ENCODE results near the gene ODR4.
"Not testable (repeated sequence)": the region's sequence is repeated elsewhere in the genome, so short reads cannot be mapped to it uniquely, and the experiment has no call there.

The ODR4 gene

DNA sequence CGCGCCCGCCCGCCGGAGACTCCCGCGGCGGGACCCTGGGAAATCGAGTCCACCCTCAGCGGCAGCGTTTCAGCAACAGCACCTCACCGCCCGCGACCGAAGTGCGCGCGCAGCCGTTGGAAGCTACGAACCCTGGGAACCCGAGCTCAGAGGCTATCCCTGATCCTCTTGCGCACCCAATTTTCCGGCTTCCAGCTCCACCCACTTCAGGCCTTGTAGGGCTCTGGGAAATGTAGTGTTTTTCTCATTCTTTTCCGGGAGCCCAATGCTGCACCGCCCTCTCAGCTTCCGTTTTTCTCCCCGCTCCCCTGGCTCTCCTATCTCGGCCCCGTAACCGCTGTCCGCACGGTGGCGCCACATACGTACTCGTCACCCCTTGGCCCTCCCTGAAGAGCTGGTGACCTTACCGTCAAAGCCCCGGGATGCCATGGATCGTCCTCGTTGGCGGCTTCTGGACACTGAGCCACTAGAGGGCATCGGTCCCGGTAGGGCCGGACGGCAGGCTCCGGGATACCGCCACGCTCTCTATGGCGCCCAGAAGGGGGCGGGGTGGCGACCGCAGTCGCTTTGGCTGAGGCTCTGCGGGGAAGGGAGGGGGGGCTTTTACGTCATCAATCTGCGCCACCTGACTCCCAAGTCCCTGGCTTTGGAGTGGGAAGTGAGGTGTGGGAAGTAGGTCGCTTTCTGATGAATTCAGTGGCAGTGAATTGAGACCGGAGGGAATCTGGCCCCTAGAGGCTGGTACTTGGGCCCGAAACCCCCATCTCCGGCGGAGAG lies at the start of gene ODR4, which contains the start of gene TPR:
Gene ODR4, plus strand, starts transcription at position 687 of the 777 bp plus-strand sequence. CDS start 3,948 bp downstream, outside the sequence.
Gene TPR, minus strand, starts transcription at position 102 of the 777 bp plus-strand sequence. CDS start 225 bp downstream, outside the sequence.
- DNase-seq (ENCODE audit: low read depth, low spot score): peak; percentile 99

DNA sequence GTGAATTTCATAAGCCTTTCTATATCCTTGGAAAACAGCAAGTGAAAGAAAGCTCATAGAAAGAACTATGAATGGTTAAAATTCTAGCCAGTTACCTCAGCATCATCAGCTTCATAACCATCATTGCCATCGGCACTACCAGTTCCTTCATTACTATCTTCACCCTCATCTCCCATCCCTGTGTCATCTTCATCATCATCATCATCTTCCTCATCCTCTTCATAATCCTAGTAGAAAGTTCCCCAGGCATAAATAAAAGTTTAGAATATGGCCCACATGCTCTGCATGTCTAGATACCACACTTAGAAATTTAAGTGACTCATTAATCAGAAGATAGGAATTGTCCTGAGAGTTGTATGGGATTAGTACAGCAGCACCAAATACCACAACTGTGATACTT lies 49.6 kb upstream of the ODR4 start:
- DNase-seq (ENCODE audit: low read depth, low spot score): no peak

DNA sequence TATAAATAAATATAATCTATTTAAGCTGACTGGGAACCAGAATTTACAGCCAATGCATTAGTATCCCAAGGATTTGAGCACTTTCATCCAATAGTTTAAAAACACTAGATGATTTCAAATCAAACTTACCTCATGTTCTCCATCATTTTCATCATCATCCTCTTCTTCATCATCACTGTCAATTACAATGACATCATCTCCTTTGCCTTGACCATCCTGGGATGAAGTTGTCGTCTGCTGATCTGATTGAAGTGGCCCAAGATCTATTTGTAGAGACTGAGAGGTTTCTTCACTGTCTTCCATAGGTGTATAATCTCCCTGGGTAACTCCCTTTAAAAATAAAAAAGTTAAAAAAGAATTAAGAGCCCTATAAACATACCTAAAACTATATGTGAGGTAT lies 48.3 kb upstream of the ODR4 start:
- no peak for DNase-seq (ENCODE audit: low read depth, low spot score)

DNA sequence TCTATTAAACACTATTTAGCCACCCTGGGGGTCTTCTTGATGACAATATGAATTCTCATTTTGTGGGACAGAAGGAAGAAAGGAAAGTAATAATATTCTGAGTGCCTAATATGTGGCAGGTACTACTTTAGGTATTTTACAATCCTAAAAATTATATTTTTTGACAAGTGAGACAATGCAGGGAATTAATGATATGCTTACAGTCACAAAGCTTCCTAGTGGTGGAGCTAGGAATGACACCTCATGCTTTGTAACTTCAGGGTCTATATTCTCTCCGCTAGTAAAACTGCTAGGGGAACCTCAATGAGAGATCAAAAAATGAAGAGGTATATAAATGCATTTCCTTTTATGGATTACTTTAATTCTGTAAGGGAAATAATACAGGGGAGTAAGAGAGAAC lies 44.9 kb upstream of the ODR4 start:
- DNase-seq (ENCODE audit: low read depth, low spot score): no peak

DNA sequence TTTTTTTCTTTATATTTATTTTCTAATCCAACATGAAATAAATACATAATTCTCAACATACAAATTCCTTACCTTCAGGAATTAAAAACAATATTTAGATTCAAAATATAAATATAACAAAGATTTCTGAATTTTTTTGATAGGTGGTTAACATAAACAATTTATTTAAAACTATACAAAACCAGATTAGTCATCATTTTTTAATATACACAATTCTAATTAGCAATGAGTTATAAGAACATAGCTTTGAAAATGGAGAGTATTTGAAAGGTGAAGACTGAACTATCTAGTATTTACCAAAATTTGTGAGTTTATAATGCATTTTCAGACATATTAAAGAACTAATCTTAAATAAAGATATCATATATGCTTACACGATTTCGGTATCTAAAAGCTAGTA lies 38.1 kb upstream of the ODR4 start:
- no peak for DNase-seq (ENCODE audit: low read depth, low spot score)

DNA sequence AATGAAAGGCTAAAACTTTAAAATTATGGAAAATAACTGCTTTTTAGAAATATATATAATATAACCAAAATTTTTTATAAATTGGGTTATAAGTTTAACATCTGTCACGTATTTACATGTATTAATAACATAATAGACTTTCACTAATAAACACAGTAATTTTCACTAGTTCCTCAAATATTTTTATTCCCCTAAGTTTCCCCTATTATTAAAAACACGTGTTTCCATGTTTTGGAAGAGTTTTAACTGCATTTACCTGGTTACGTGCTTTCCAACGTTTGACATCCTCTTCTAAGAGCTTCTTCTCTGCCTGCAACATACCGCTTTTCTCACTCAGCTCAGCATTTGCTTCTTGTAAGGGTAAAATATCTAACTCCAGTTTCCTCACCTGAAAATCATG lies 34.9 kb upstream of the ODR4 start:
- no peak for DNase-seq (ENCODE audit: low read depth, low spot score)

DNA sequence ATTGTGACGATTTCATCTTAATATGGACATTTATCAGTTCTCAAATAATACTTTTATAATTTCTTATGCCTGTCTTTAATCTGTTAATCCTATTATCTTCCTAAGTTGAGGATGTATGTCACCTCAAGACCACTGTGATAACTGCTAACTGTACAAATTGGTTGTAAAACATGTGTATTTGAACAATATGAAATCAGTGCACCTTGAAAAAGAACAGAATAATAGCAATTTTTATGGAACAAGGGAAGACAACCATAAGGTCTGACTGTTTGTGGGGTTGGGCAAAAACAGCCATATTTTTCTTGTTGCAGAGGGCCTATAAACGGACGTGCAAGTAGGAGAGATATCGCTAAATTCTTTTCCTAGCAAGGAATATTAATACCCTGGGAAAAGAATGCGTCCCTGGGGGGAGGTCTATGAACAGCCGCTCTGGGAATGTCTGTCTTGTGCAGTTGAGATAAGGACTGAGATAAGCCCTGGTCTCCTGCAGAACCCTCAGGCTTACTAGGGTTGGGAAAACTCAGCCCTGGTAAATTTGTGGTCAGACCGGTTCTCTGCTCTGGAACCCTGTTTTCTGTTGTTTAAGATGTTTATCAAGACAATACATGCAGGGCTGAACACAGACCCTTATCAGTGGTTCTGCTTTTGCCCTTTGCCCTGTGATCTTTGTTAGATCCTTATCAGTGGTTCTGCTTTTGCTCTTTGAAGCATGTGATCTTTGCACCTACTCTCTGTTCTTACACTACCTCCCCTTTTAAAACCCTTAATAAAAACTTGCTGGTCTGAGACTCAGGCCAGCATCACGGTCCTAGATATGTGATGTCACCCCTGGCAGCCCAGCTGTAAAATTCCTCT lies 27.6 kb upstream of the ODR4 start:
- DNase-seq (ENCODE audit: low read depth, low spot score): not testable (repeated sequence)

DNA sequence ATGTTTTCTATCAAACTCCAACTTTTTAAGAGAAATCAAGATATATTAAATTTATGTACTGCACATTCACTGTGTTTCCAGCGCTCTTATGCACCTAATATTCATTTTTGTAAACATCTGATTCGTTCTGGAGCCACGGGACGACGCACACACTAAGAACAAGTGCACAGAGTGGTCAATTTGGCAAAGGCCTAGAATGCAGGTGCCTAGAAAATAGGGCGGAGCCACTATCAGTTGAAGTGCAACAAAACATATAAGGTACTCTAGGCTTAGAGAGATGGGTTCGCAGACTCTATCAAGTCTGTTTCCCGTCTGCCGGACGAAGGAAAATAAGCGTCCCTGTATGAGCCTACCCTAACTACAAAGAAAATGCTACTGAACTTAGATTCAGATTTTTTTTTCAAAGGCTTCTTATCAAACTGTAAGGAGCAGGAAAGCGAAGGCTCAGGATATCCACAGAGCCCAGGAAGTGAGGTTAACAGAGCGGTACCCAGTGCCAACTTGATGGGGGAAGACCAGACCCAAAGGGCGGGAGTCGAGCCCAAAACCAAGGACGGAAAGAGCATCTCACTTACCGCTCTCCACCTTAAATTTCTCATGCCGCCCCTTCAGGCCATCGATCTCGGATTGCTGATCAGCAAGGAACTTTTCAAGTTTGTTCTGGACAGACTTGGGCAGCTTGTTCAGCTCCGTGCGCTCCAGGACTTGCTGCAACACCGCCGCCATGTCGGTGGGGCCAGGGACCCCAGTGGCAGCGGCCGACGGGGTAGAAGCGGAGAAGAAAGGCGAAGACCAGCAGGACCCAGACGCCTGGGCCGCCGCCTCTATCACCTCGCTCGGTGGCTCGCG lies 1.1 kb upstream of the ODR4 start:
- DNase-seq (ENCODE audit: low read depth, low spot score): peak; percentile 6

DNA sequence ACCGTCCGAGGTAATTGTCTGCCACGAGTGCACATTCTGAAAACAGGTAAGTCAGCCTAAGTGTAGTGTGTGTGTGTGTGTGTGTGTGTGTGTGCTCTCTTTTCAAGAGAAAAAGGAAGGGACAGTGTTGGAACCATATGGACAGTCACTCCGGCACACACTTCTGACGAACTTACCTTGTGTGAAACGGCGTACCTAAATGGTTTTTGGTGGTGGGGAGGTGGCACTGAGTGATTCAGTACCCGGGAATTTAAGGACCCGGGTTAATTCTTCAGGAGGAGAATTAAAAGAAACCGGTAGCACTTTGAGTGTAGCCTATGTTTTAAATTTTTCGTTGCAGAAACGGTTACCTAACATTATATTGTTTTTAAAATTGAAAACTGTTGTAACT lies 286 bp downstream of the ODR4 start:
- no peak for DNase-seq (ENCODE audit: low read depth, low spot score)

DNA sequence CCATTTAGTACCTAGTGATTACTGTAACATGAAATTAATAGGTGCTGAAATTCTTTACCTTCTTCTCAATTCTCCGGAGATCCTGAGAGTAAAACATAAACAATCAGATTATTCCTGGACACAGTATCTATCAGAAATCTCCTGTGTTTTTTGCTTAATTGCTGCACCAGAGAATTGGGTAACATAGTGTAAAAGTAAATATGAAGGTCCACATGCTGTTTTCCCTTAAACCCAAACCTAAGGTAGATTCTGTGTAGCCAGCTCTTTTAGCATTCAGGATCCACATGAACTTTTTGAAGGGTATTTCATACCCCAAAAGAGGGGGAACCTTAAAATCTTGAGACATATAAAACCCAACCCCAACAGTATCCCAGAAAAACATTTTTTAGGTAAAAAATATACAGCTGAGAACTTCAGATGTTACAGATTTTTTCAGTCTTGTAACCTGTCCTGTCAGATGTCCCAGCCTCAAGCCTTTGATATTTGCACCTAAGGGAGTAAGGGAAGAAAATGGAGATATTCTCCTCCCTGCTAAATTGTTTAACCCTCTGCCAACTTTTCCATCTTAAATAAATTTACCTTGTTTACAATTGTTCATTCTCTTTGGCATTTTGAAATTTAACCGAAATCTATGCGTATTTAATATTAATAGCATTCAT lies 11.2 kb downstream of the ODR4 start:
- no peak for DNase-seq (ENCODE audit: low read depth, low spot score)

DNA sequence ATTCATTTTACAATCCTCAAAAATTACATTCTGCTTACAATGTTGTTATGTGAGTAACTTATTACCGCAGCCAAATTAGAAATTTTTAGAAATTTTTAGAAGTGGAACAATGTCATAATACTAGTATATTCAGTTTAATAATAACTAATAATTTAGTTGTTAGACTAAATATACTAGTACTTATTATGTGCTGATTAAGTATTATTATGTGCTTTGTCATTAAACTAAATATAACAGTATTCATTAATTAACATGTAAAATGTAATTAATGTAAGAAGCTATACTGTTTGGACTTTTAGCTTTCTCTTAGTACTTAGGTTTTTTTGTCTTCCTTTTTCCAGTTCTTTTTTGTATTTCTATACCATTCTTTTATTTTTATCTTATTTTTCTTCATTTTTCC lies 15.3 kb downstream of the ODR4 start:
- DNase-seq (ENCODE audit: low read depth, low spot score): no peak

DNA sequence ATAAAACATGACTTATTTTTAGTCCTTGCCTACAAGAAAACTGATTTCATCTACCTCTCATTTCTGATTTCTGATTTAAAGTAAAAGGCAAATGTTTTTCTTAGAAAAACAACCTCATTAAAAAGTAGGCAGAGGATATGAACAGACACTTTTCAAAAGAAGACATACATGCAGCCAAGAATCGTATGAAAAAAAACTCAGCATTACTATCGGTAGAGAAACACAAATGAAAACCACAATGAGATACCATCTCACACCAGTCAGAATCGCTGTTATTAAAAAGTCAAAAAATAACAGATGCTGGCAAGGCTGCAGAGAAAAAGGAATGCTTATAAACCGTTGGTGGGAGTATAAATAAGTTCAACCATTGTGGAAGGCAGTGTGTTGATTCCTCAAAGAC lies 16.2 kb downstream of the ODR4 start:
- no peak for DNase-seq (ENCODE audit: low read depth, low spot score)

DNA sequence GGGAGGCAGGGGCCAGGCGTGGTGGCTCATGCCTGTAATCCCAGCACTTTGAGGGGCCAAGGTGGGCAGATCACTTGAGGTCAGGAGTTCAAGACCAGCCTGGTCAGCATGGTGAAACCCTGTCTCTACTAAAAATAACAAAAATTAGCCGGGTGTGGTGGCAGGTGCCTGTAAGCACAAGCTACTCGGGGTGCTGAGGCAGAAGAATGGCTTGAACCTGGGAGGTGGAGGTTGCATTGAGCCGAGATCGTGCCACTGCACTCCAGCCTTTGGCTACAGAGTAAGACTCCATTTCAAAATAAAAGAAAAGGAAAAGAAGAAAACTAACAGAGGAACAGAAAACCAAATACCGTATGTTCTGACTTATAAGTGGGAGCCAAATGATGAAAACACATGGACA lies 17.1 kb downstream of the ODR4 start:
- not testable (repeated sequence) for DNase-seq (ENCODE audit: low read depth, low spot score)

DNA sequence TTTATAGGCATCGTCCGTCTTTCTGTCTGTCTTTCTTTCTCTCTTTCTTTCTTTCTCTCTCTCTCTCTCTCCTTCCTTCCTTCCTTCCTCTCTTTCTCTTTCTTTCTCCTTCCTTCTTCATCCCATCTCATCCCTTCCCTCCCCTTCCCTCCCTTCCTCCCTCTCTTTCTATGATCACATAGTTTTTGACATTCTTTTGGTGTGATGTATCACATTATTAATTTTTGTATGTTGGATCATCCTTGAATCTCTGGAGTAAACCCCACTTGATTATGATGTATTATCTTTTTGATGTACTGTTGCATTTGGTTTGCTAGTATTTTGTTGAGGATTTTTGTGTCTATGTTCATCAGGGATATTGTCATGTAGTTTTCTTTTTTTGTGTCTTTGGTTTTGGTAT lies 25.8 kb downstream of the ODR4 start:
- not testable (repeated sequence) for DNase-seq (ENCODE audit: low read depth, low spot score)

DNA sequence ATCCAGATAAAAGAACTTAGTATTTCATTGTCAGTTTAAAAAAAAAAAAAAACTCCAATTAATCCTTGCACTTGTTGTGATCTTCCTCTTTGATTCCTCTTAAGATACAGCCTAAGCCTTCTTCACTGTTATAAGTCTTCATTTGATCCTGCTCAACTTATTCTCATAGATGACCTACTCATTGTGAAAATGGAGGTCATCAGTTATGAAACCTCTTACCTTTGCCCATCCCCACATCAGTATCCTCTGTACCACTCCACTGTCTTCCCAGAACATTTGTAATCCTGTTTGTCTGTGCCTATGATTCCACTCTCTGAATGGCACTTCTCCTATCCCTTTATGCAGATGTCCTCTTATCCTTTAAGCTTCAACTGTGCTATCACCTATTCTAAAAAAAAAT lies 28.0 kb downstream of the ODR4 start:
- no peak for DNase-seq (ENCODE audit: low read depth, low spot score)

DNA sequence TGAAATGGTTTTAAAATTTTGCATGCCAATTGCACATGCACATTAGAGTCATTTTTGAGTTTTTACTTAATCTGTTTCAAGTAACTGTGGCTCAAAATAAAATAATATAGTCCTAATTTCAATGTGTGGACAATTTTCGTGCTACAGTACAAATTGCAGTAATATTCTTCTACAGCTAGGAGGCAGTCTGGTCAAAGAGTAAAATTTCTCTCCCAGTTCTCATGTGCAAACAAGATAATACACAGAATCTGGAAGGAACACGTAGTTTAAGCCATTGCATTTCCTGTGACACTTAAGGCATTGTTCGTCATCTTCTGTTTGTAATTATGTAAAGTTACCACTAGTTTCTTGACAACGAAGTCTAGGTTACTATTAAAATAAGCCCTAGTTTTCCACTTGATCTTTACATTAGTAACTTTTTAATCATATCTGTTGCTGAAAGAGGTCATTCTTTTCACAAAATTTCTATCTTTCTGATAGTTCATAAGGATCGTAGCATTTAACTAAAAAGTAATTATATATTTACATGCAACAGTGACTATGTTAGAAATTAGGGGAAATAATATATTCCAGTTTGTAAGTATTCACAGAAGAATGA lies 28.9 kb downstream of the ODR4 start:
- DNase-seq (ENCODE audit: low read depth, low spot score): peak; percentile 13

DNA sequence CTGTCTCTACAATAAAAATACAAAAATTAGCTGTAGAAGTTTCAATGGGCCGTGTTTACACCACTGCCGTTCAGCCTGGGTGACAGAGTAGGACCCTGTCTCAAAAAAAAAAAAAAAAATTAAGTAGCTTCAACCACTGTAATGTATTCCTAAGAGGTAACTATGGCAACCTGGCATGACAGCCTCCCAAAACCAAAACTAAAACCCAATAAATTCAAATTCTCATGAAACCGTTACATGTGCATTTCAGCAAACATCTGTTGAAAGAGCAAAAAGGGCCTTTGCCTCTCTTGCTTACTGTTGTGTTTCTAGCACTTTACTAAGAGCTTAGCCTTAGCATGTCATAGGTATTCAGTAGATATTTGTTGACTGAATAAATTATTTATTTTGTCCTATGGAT lies 33.5 kb downstream of the ODR4 start:
- no peak for DNase-seq (ENCODE audit: low read depth, low spot score)

DNA sequence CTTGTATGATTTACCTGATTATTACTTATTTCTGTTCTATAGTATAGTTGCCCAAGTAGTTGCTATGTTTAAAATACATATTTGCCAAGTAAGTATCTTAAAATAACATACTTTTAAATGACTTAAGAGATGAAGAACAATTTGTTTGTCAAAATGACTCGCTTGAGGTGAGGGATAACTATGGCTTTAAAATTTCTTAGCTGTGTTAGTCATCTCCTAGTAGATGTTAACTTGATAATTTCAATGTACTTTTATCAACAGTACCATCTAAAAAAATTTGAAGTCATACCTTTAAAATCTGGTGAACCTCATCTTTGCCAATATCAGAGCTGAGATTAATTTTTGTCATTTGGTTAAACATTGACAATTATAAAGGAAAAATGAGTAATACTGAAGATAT lies 37.7 kb downstream of the ODR4 start:
- DNase-seq (ENCODE audit: low read depth, low spot score): no peak

DNA sequence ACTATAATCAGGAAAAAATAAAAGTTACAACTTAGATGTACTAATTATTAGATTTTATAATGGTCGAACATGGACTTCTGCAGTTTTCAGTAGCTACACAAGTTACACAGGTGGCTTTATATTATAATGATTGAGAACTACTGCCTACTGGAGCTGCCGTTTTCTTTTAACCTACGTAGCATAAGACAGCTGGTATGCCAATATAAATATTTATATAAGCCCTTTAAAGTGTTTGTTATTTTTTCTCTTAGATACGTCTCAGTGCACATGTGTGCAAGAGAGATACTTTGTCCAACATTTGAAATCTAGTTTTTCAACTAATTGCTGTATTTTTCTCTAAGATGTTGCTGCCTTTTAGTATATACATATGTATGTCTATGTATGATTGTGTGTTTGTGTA lies 42.9 kb downstream of the ODR4 start:
- no peak for DNase-seq (ENCODE audit: low read depth, low spot score)

DNA sequence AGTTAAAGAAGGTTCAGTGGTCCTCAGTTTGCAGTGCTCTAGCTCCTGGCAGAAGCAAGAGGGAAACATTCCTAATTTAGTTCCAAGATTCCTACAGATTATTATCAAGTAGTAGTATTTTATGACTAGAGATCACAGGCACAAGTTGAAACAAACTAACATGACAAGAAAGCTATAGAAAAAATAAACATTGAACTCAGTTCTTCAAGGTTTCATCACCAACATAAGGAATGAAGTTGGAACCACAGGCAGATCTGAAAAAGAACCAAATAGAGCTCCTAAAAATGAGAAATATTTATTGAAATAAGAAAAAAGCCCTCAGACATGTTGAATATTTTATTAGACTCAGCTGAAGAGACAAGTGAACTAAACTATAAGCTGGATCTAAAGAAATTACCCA lies 44.7 kb downstream of the ODR4 start:
- no peak for DNase-seq (ENCODE audit: low read depth, low spot score)

DNA sequence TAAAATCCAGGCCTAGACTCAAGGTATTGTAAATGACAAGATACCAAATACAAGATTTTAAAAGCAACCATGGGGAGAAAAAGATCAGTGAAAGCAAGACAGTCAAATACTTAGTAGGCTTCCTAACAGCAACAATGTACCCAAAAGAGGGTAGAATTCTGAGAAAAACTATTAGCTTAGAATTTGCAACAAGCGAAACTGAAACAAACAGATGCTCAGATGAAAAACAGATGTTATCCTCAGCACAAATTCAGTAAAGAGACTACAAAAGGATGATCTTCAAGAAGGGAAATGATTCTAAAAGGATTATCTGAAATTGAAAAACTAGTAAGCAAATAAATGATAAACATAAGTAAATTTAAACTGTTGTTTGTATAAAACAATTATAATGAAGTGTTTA lies 45.3 kb downstream of the ODR4 start:
- no peak for DNase-seq (ENCODE audit: low read depth, low spot score)
